GM12878 (cell line): ENCODE results near the gene SLC10A2. TPM values are rescaled to one million over a fixed set of nuclear protein-coding genes. Genes with fewer than 3 reads are reported as not detected.

Experiments
- ATAC-seq: fragments of 200-7000 bp; cut with Tn5 transposase; 3 replicates; pipeline ENCODE4 v1.9.1; 2020; ENCODE audit warnings: mild to moderate bottlenecking, moderate library complexity
- BruUV-seq: library from RNA; stranded (reverse); fragments of 400-500 nt; replicated peaks from 2 replicates; lab custom pipeline; 2021; lab: Mats Ljungman, UMichigan
- CTCF ChIA-PET: fragments of 300-600 bp; sonication (Branson Sonifier 250); formaldehyde crosslinking; extraction: SDS; loops from one replicate; lab custom pipeline; 2021; ENCODE audit warnings: inconsistent platforms; lab: Yijun Ruan, JAX
- POLR2A ChIA-PET: fragments of 350-600 bp; formaldehyde crosslinking; extraction: SDS; loops from one replicate; lab custom pipeline; 2021; ENCODE audit warnings: inconsistent platforms; lab: Charles Lee
- RAD21 ChIA-PET: fragments of 300-600 bp; sonication (Branson Sonifier 250); formaldehyde crosslinking; loops from one replicate; lab custom pipeline; 2023; ENCODE audit warnings: antibody characterized with exemption; ENCODE audit not compliant: unreplicated experiment; lab: Charles Lee
- SMC1A ChIA-PET: fragments of 300-600 bp; sonication (Branson Sonifier 250); formaldehyde crosslinking; loops from one replicate; lab custom pipeline; 2023; ENCODE audit not compliant: unreplicated experiment, uncharacterized antibody; lab: Charles Lee
- DNase-seq: peaks from one replicate; pipeline ENCODE4 v3.0.0-alpha.2; 2011; ENCODE audit warnings: low read depth, low spot score
- FAIRE-seq: peaks from 3 replicates; lab custom pipeline; 2011; peaks lifted over from hg19 to GRCh38; lab: Jason Lieb, UNC
- H2AFZ ChIP-seq: 2 replicates; pipeline ENCODE4 v1.6.0; 2011; ENCODE audit warnings: low read depth, low read length, control low read depth; ENCODE audit not compliant: control insufficient read depth
- H3K27ac ChIP-seq: 2 replicates; pipeline ENCODE4 v1.5.1; 2011; ENCODE audit warnings: control low read depth; ENCODE audit not compliant: control insufficient read depth, insufficient read depth
- H3K27me3 ChIP-seq, 2 experiments: replicated peaks in 1 of 2; 2 replicates each; pipeline versions ENCODE4 v1.6.0 to v1.6.1; 2011; ENCODE audit warnings: low read length in 1 of 2; ENCODE audit not compliant: control insufficient read depth in 2 of 2, insufficient read depth in 2 of 2
- H3K36me3 ChIP-seq, 2 experiments: 2 replicates each; pipeline ENCODE4 v1.5.1; 2011; ENCODE audit warnings: low read length in 1 of 2; ENCODE audit not compliant: control insufficient read depth in 2 of 2, insufficient read depth in 2 of 2
- H3K4me1 ChIP-seq: 2 replicates; pipeline ENCODE4 v1.6.1; 2011; ENCODE audit warnings: mild to moderate bottlenecking, low read length, moderate library complexity, mixed read lengths; ENCODE audit not compliant: control insufficient read depth, insufficient read depth
- H3K4me2 ChIP-seq: 2 replicates; pipeline ENCODE4 v1.6.0; 2011; ENCODE audit warnings: control low read depth; ENCODE audit not compliant: control insufficient read depth, insufficient read depth
- H3K4me3 ChIP-seq: fragments of 200-600 bp; sonication (generic); 2 replicates; pipeline ENCODE4 v1.5.1; 2016
- H3K79me2 ChIP-seq: 2 replicates; pipeline ENCODE4 v1.6.0; 2011; ENCODE audit warnings: low read length; ENCODE audit not compliant: control insufficient read depth, insufficient read depth
- H3K9ac ChIP-seq: 2 replicates; pipeline ENCODE4 v1.8.0; 2011; ENCODE audit warnings: low read length, control low read depth, mixed read lengths; ENCODE audit not compliant: control insufficient read depth, insufficient read depth
- H3K9me3 ChIP-seq: replicated peaks from 3 replicates; pipeline ENCODE4 v1.5.1; 2011; ENCODE audit warnings: mild to moderate bottlenecking, low read length; ENCODE audit not compliant: control insufficient read depth, insufficient read depth
- H4K20me1 ChIP-seq: 2 replicates; pipeline ENCODE4 v1.6.0; 2011; ENCODE audit not compliant: control insufficient read depth, insufficient read depth
- CUX1 ChIP-seq: IDR thresholded peaks from 2 replicates; pipeline ENCODE4 v1.6.1; 2012; ENCODE audit warnings: improper control_type of control experiment, low read depth, low read length; ENCODE audit not compliant: insufficient replicate concordance
- DPF2 ChIP-seq: fragments of 450-650 bp; IDR thresholded peaks from 2 replicates; pipeline ENCODE4 v1.6.1; 2017; ENCODE audit warnings: mild to moderate bottlenecking
- GATAD2B ChIP-seq: fragments of 450-650 bp; conservative IDR thresholded peaks from 2 replicates; pipeline ENCODE4 v1.6.1; 2017; ENCODE audit warnings: low read depth, mild to moderate bottlenecking, moderate library complexity
- HCFC1 ChIP-seq: fragments of 150-350 bp; IDR thresholded peaks from 2 replicates; pipeline ENCODE4 v1.6.1; 2014; ENCODE audit warnings: low read length
- MYC ChIP-seq: IDR thresholded peaks from 2 replicates; pipeline ENCODE4 v1.6.1; 2011; ENCODE audit warnings: mild to moderate bottlenecking, low read length, moderate library complexity, inconsistent platforms; ENCODE audit not compliant: insufficient read depth, insufficient replicate concordance, insufficient read length, severe bottlenecking
- NFYA ChIP-seq: IDR thresholded peaks from 2 replicates; pipeline ENCODE4 v1.6.1; 2011; ENCODE audit warnings: low read depth, mild to moderate bottlenecking, low read length, improper control_type of control experiment, borderline replicate concordance
- SP1 ChIP-seq: IDR thresholded peaks from one replicate; pipeline ENCODE4 v1.6.1; 2011; ENCODE audit warnings: low read depth, low read length
- SREBF1 ChIP-seq: IDR thresholded peaks from 2 replicates; pipeline ENCODE4 v1.6.1; 2012; ENCODE audit warnings: mild to moderate bottlenecking, low read length
- STAT3 ChIP-seq: IDR thresholded peaks from 2 replicates; pipeline ENCODE4 v1.6.1; 2011; ENCODE audit warnings: low read depth, low read length, improper control_type of control experiment
- TARDBP ChIP-seq: IDR thresholded peaks from 2 replicates; pipeline ENCODE4 v1.6.1; 2016; ENCODE audit warnings: borderline replicate concordance
- ZNF622 ChIP-seq: fragments of 450-650 bp; IDR thresholded peaks from 2 replicates; pipeline ENCODE4 v1.6.1; 2017; ENCODE audit warnings: mild to moderate bottlenecking, inconsistent platforms
- WGBS: methylation state at CpG from one replicate; pipeline ENCODE4 v1.1.6; 2016; ENCODE audit warnings: low lambda C conversion rate; ENCODE audit not compliant: insufficient replicate concordance, insufficient coverage; ENCODE audit errors: missing lambda C conversion rate; 5-methylcytosine and 5-hydroxymethylcytosine counted together
- in situ Hi-C: fragments of 300-500 bp; cut with MboI; formaldehyde crosslinking; loops from 9 replicates; pipeline ENCODE4 v1.14.3; 2018; ENCODE audit warnings: mixed read lengths
- intact Hi-C: fragments of 100-400 bp; cut with micrococcal nuclease; formaldehyde crosslinking; loops from one replicate; pipeline ENCODE4 v1.14.2; 2022; ENCODE audit not compliant: unreplicated experiment
- polyA plus RNA-seq, 11 experiments: library from polyadenylated mRNA; depleted of rRNA in 4 of 11; unstranded in 6 of 11; stranded (reverse) in 5 of 11; fragments of >200 nt; fragmentation: Nextera tagmentation in 4 of 11; fragmentation: Illumina TruSeq in 1 of 11; extraction: Ambion mirVana in 4 of 11; extraction: Trizol in 1 of 11; gene quantifications; 1 replicate in 1 of 11; 2 replicates in 10 of 11; pipeline versions ENCODE4 v1.2.1 to v1.2.3, GENCODE V29; 2011 to 2016; ENCODE audit warnings: inconsistent platforms in 2 of 11, missing spikeins in 2 of 11, low read depth in 1 of 11
- total RNA-seq, 4 experiments: library from RNA; depleted of rRNA in 3 of 4; stranded (reverse); fragments of >200 nt in 3 of 4; fragmentation: Illumina TruSeq in 1 of 4; extraction: Trizol in 1 of 4; gene quantifications; 2 replicates each; pipeline versions ENCODE4 v1.2.1 to v1.2.3, GENCODE V29; 2013 to 2021
- TF ChIP-seq, protein P1 (sequence below): fragments of 450-650 bp; IDR thresholded peaks from 2 replicates; pipeline ENCODE4 v1.6.1; 2016; ENCODE audit warnings: mild to moderate bottlenecking

The SLC10A2 gene
- total and polyA plus RNA-seq, 10 of the 15 experiments (the other 5 are each of a cell fraction or from before 2014, with no cell fraction given) = 0.01 to 0.04 (median 0.02) TPM; not detected in 7

- TF ChIP-seq, protein P1, sequence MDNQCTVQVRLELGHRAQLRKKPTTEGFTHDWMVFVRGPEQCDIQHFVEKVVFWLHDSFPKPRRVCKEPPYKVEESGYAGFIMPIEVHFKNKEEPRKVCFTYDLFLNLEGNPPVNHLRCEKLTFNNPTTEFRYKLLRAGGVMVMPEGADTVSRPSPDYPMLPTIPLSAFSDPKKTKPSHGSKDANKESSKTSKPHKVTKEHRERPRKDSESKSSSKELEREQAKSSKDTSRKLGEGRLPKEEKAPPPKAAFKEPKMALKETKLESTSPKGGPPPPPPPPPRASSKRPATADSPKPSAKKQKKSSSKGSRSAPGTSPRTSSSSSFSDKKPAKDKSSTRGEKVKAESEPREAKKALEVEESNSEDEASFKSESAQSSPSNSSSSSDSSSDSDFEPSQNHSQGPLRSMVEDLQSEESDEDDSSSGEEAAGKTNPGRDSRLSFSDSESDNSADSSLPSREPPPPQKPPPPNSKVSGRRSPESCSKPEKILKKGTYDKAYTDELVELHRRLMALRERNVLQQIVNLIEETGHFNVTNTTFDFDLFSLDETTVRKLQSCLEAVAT = no peak
- no peak for TF ChIP-seq TARDBP
- TF ChIP-seq SREBF1 = no peak
- TF ChIP-seq HCFC1 = no peak
- no peak for TF ChIP-seq STAT3
- no peak for TF ChIP-seq DPF2
Observed at GRCh38 chr13:103099722-103100293, 33.6 kb upstream of the SLC10A2 start (continued).

DNA sequence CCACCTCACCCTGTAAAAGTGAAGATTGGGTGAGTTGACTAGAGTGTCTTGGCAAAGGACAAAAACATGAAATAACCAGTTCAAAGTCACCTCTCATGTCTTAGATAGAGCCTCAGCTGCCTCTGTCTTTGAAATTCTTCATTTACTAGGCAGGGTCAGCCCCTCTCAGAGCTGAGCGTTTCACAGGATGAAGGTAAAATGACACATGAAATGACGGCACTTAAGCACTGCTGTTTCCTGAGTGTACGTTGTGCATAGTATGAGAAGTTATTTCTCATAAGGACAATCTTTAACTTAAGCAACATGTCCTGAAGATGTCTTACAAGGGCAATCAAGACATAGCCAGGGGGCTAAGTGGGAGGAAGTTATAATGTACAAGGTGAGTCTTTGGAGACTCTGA, 32.3 kb upstream of the SLC10A2 start:
- H3K4me3 ChIP-seq = no peak overlapping the region
- WGBS = 51% methylated on average over 3 of the region's 3 CpGs
- ChIA-PET CTCF (interaction anchor here (0.7 kb wide), 1 partner anchor 15 kb away, joined by 3 read pairs; no protein-coding TSS in a partner anchor), RAD21 (no interaction called here), POLR2A (no interaction called here), SMC1A (interaction anchor here (1.3 kb wide), 1 partner anchor 32 kb away, joined by 5 read pairs; no protein-coding TSS in a partner anchor)
- DNase-seq = no peak
- TF ChIP-seq ZNF622 = no peak
- TF ChIP-seq MYC = no peak
- TF ChIP-seq NFYA = no peak
- TF ChIP-seq GATAD2B = no peak
- TF ChIP-seq SP1 = no peak
- no peak for TF ChIP-seq CUX1
- no peak overlapping the region for H3K4me2 ChIP-seq
- intact Hi-C loops = no loop called here
- no peaks in the 10 kb centered on the region for H3K4me1 ChIP-seq
- no peak overlapping the region for H3K27ac ChIP-seq
- H4K20me1 ChIP-seq = no peaks in the 10 kb centered on the region
- FAIRE-seq = no peak
- H3K36me3 ChIP-seq = no peaks in the 10 kb centered on the region
- no TSS peak for BruUV-seq
- no peak overlapping the region for H3K9ac ChIP-seq
- in situ Hi-C loops = no loop called here
- H3K79me2 ChIP-seq = no peaks in the 10 kb centered on the region
- no peak overlapping the region for H2AFZ ChIP-seq
- no peaks in the 10 kb centered on the region for H3K27me3 ChIP-seq
- no peaks in the 10 kb centered on the region; the same call in 1 of the 3 replicates for H3K9me3 ChIP-seq
- no peak for ATAC-seq
